DND-41 (cell line): ENCODE data around the gene MAST3.

Experiments
- ATAC-seq: fragments of 200-7000 bp; cut with Tn5 transposase; 3 replicates; pipeline ENCODE4 v1.9.1; 2021; ENCODE audit warnings: low read depth; ENCODE audit not compliant: insufficient read depth
- DNase-seq: peaks from one replicate; pipeline ENCODE4 v3.0.0-alpha.2; 2020
- H2AFZ ChIP-seq: 2 replicates; pipeline ENCODE4 v1.6.0; 2012; ENCODE audit warnings: low read depth, low read length
- H3K27ac ChIP-seq: 2 replicates; pipeline ENCODE4 v1.5.1; 2012; ENCODE audit warnings: low read length, inconsistent platforms
- H3K27me3 ChIP-seq: fragments of 200-600 bp; sonication (generic); 2 replicates; pipeline ENCODE4 v1.6.0; 2012; ENCODE audit warnings: low read length, mild to moderate bottlenecking, inconsistent platforms; ENCODE audit not compliant: insufficient read depth, poor library complexity
- H3K36me3 ChIP-seq: 2 replicates; pipeline ENCODE4 v1.5.1; 2012; ENCODE audit warnings: low read length, inconsistent platforms; ENCODE audit not compliant: insufficient read depth
- H3K4me1 ChIP-seq: 2 replicates; pipeline ENCODE4 v1.5.1; 2012; ENCODE audit warnings: mild to moderate bottlenecking, low read length; ENCODE audit not compliant: insufficient read depth
- H3K4me2 ChIP-seq: 2 replicates; pipeline ENCODE4 v1.6.0; 2012; ENCODE audit warnings: mild to moderate bottlenecking, moderate library complexity, low read length, inconsistent platforms; ENCODE audit not compliant: insufficient read depth
- H3K4me3 ChIP-seq, 2 experiments: fragments of 200-600 bp in 1 of 2; shearing (Covaris generic) in 1 of 2; 2 replicates each; pipeline ENCODE4 v1.5.1; 2012 to 2016; ENCODE audit warnings: inconsistent platforms in 2 of 2, low read length in 2 of 2, mild to moderate bottlenecking in 2 of 2, low read depth in 1 of 2, moderate library complexity in 1 of 2
- H3K79me2 ChIP-seq: 2 replicates; pipeline ENCODE4 v1.6.0; 2012; ENCODE audit warnings: low read length, inconsistent platforms; ENCODE audit not compliant: insufficient read depth
- H3K9ac ChIP-seq: 2 replicates; pipeline ENCODE4 v1.6.0; 2012; ENCODE audit warnings: low read depth, mild to moderate bottlenecking, inconsistent platforms, low read length, moderate library complexity
- H3K9me3 ChIP-seq: 2 replicates; pipeline ENCODE4 v1.5.1; 2012; ENCODE audit warnings: low read length, moderate library complexity, mild to moderate bottlenecking, inconsistent platforms; ENCODE audit not compliant: insufficient read depth, severe bottlenecking
- H4K20me1 ChIP-seq: 2 replicates; pipeline ENCODE4 v1.6.0; 2012; ENCODE audit warnings: low read length; ENCODE audit not compliant: insufficient read depth
- CTCF ChIP-seq: IDR thresholded peaks from 2 replicates; pipeline ENCODE4 v1.5.1; 2012; ENCODE audit warnings: borderline replicate concordance, low read length, moderate library complexity, mild to moderate bottlenecking; ENCODE audit not compliant: poor library complexity, severe bottlenecking; ENCODE audit errors: extremely low read depth
- EZH2 ChIP-seq: IDR thresholded peaks from 3 replicates; pipeline ENCODE4 v1.6.1; 2012; ENCODE audit warnings: borderline replicate concordance, low read depth, mild to moderate bottlenecking, moderate library complexity, low read length, inconsistent platforms; ENCODE audit not compliant: severe bottlenecking

The MAST3 gene

GRCh38 chr19:18194181-18194530, 96.6 kb downstream of the MAST3 start:
- H3K9ac ChIP-seq, result peak overlapping the region; percentile 87
- no peaks in the 10 kb centered on the region for H3K27me3 ChIP-seq
- peaks cover 22% of the 10 kb centered on the region for H3K36me3 ChIP-seq
- H2AFZ ChIP-seq, result no peak overlapping the region
- TF ChIP-seq EZH2 (no peak), CTCF (no peak)
- peaks cover 26% of the 10 kb centered on the region for H3K4me1 ChIP-seq
- H4K20me1 ChIP-seq, result 0 out of 2 replicates have a peak, but pooled peaks cover 4% of the 10 kb centered on the region
- no peaks in the 10 kb centered on the region for H3K9me3 ChIP-seq
- H3K4me2 ChIP-seq, result peak overlapping the region; percentile 89
- DNase-seq (no peak), ATAC-seq (no peak)
- peak overlapping the region; percentile 75; the same call in 1 of the 2 replicates for H3K27ac ChIP-seq
- H3K79me2 ChIP-seq, result peaks cover 10% of the 10 kb centered on the region
- peak overlapping the region; percentile 73 to 91; a peak in 3 of 4 replicates for H3K4me3 ChIP-seq

GRCh38 chr19:18194554-18195238, 97.1 kb downstream of the MAST3 start:
- H3K27ac ChIP-seq, result no peak overlapping the region
- peak overlapping the region in 1 of 2 experiments; percentile 91; a peak in 1 of 4 replicates for H3K4me3 ChIP-seq
- no peak for ATAC-seq

GRCh38 chr19:18196511-18196845, 98.9 kb downstream of the MAST3 start:
- TF ChIP-seq CTCF (no peak), EZH2 (no peak)
- H3K27ac ChIP-seq, result no peak overlapping the region
- peaks cover 26% of the 10 kb centered on the region for H3K4me1 ChIP-seq
- peaks cover 10% of the 10 kb centered on the region for H3K79me2 ChIP-seq
- no peaks in the 10 kb centered on the region for H3K27me3 ChIP-seq
- H3K4me3 ChIP-seq, result no peak overlapping the region
- 0 out of 2 replicates have a peak, but pooled peaks cover 4% of the 10 kb centered on the region for H4K20me1 ChIP-seq
- ATAC-seq (no peak), DNase-seq (no peak)
- H3K36me3 ChIP-seq, result peaks cover 26% of the 10 kb centered on the region
- no peaks in the 10 kb centered on the region for H3K9me3 ChIP-seq
- no peak overlapping the region for H3K9ac ChIP-seq
- no peak overlapping the region for H3K4me2 ChIP-seq
- no peak overlapping the region for H2AFZ ChIP-seq

More at GRCh38 chr19:18194554-18195238, 97.1 kb downstream of the MAST3 start:
- 0 out of 2 replicates have a peak overlapping the region, but pooled peaks have one; percentile 87 for H3K9ac ChIP-seq
- no peaks in the 10 kb centered on the region for H3K27me3 ChIP-seq
- peaks cover 22% of the 10 kb centered on the region for H3K36me3 ChIP-seq
- H3K4me2 ChIP-seq, result peak overlapping the region; percentile 89
- no peak overlapping the region for H2AFZ ChIP-seq
- H3K9me3 ChIP-seq, result no peaks in the 10 kb centered on the region
- H4K20me1 ChIP-seq, result 0 out of 2 replicates have a peak, but pooled peaks cover 4% of the 10 kb centered on the region
- H3K4me1 ChIP-seq, result peaks cover 26% of the 10 kb centered on the region
- peaks cover 10% of the 10 kb centered on the region for H3K79me2 ChIP-seq
- TF ChIP-seq CTCF (no peak), EZH2 (no peak)
- no peak for DNase-seq
